IMR-90 (cell line): ENCODE measurements around the gene MEDAG. TPM values are rescaled to one million over a fixed set of nuclear protein-coding genes. Genes with fewer than 3 reads are reported as not detected.

ENCODE experiments used
- ATAC-seq: fragments of 200-7000 bp; cut with Tn5 transposase; 2 replicates; pipeline ENCODE4 v1.9.1; 2020; ENCODE audit warnings: low read depth, mild to moderate bottlenecking, moderate library complexity
- BruUV-seq: library from RNA; stranded (reverse); fragments of 400-500 nt; replicated peaks from 2 replicates; lab custom pipeline; 2021; lab: Mats Ljungman, UMichigan
- CTCF ChIA-PET: fragments of 300-600 bp; formaldehyde crosslinking; extraction: SDS; loops from one replicate; lab custom pipeline; 2021; ENCODE audit warnings: antibody characterized with exemption; lab: Yijun Ruan, JAX
- POLR2A ChIA-PET: fragments of 300-600 bp; sonication (Branson Sonifier 250); formaldehyde crosslinking; loops from one replicate; lab custom pipeline; 2022; ENCODE audit warnings: antibody characterized with exemption; ENCODE audit not compliant: unreplicated experiment; lab: Charles Lee
- DNase-seq: peaks from one replicate; pipeline ENCODE4 v3.0.0; 2013
- H2AFZ ChIP-seq: replicated peaks from 2 replicates; pipeline ENCODE3; 2013; ENCODE audit warnings: low read length, mild to moderate bottlenecking; ENCODE audit not compliant: poor library complexity
- H2AK5ac ChIP-seq: 2 replicates; pipeline ENCODE4 v1.6.1; 2013; ENCODE audit warnings: low read depth, low read length, inconsistent platforms
- H2AK9ac ChIP-seq: replicated peaks from 2 replicates; pipeline ENCODE3; 2013; ENCODE audit warnings: mild to moderate bottlenecking, low read depth, low read length, moderate library complexity; ENCODE audit not compliant: poor library complexity
- H2BK120ac ChIP-seq: 2 replicates; pipeline ENCODE4 v1.6.1; 2013; ENCODE audit warnings: low read depth, low read length, inconsistent platforms
- H2BK15ac ChIP-seq: 3 replicates; pipeline ENCODE4 v1.6.1; 2013; ENCODE audit warnings: low read depth, low read length, inconsistent platforms
- H2BK20ac ChIP-seq: 2 replicates; pipeline ENCODE4 v1.6.1; 2013; ENCODE audit warnings: low read depth, mild to moderate bottlenecking, inconsistent platforms, low read length, moderate library complexity
- H2BK5ac ChIP-seq: 2 replicates; pipeline ENCODE4 v1.6.1; 2013; ENCODE audit warnings: mild to moderate bottlenecking, low read depth, low read length, inconsistent platforms; ENCODE audit not compliant: poor library complexity, severe bottlenecking
- H3K14ac ChIP-seq: replicated peaks from 2 replicates; pipeline ENCODE4 v1.6.1; 2013; ENCODE audit warnings: low read depth, low read length, inconsistent platforms
- H3K18ac ChIP-seq: 2 replicates; pipeline ENCODE4 v1.6.1; 2013; ENCODE audit warnings: low read depth, low read length, control low read depth
- H3K23ac ChIP-seq: 2 replicates; pipeline ENCODE4 v1.6.1; 2013; ENCODE audit warnings: low read depth, low read length, inconsistent platforms
- H3K27ac ChIP-seq: 2 replicates; pipeline ENCODE4 v1.5.1; 2013; ENCODE audit warnings: mild to moderate bottlenecking, control low read depth, low read length; ENCODE audit not compliant: insufficient read depth
- H3K27me3 ChIP-seq: 2 replicates; pipeline ENCODE4 v1.6.1; 2013; ENCODE audit warnings: low read length; ENCODE audit not compliant: control insufficient read depth, insufficient read depth
- H3K36me3 ChIP-seq: 2 replicates; pipeline ENCODE4 v1.6.1; 2013; ENCODE audit warnings: low read length, mixed read lengths; ENCODE audit not compliant: control insufficient read depth, insufficient read depth
- H3K4ac ChIP-seq: 2 replicates; pipeline ENCODE4 v1.6.1; 2013; ENCODE audit warnings: low read depth, low read length, inconsistent platforms
- H3K4me1 ChIP-seq: 2 replicates; pipeline ENCODE4 v1.6.1; 2013; ENCODE audit warnings: low read length, mixed read lengths; ENCODE audit not compliant: control insufficient read depth, insufficient read depth
- H3K4me2 ChIP-seq: 2 replicates; pipeline ENCODE4 v1.6.1; 2013; ENCODE audit warnings: low read depth, mild to moderate bottlenecking, control low read depth, low read length, moderate library complexity
- H3K4me3 ChIP-seq: 2 replicates; pipeline ENCODE4 v1.5.1; 2013; ENCODE audit warnings: low read depth, mild to moderate bottlenecking, control low read depth, low read length, moderate library complexity; ENCODE audit not compliant: insufficient read depth
- H3K56ac ChIP-seq: 2 replicates; pipeline ENCODE4 v1.6.1; 2013; ENCODE audit warnings: low read length, inconsistent platforms; ENCODE audit not compliant: insufficient read depth; ENCODE audit errors: extremely low read depth
- H3K79me1 ChIP-seq, 2 experiments: 2 replicates each; pipeline ENCODE4 v1.6.1; 2013; ENCODE audit warnings: low read length in 2 of 2, inconsistent platforms in 1 of 2, low read depth in 1 of 2
- H3K9ac ChIP-seq: 2 replicates; pipeline ENCODE4 v1.6.1; 2013; ENCODE audit warnings: low read depth, low read length, control low read depth
- H3K9me1 ChIP-seq: 2 replicates; pipeline ENCODE4 v1.6.1; 2013; ENCODE audit warnings: low read length, inconsistent platforms; ENCODE audit not compliant: insufficient read depth
- H3K9me3 ChIP-seq: 2 replicates; pipeline ENCODE4 v1.6.1; 2013; ENCODE audit warnings: low read length; ENCODE audit not compliant: control insufficient read depth, insufficient read depth
- H4K20me1 ChIP-seq: 2 replicates; pipeline ENCODE4 v1.6.1; 2013; ENCODE audit warnings: low read length, inconsistent platforms; ENCODE audit not compliant: insufficient read depth
- H4K5ac ChIP-seq: 2 replicates; pipeline ENCODE4 v1.6.1; 2013; ENCODE audit warnings: mild to moderate bottlenecking, low read depth, low read length, control low read depth
- H4K8ac ChIP-seq, 2 experiments: 2 replicates each; pipeline ENCODE4 v1.6.1; 2013; ENCODE audit warnings: low read depth in 2 of 2, low read length in 2 of 2, control low read depth in 1 of 2, inconsistent platforms in 1 of 2
- H4K91ac ChIP-seq: 2 replicates; pipeline ENCODE4 v1.6.1; 2013; ENCODE audit warnings: low read depth, low read length, inconsistent platforms; ENCODE audit not compliant: insufficient read depth
- BHLHE40 ChIP-seq: fragments of 150-350 bp; IDR thresholded peaks from 2 replicates; pipeline ENCODE4 v1.6.1; 2016; ENCODE audit warnings: mild to moderate bottlenecking, low read depth, low read length
- CEBPB ChIP-seq: IDR thresholded peaks from 2 replicates; pipeline ENCODE4 v1.6.1; 2012; ENCODE audit warnings: low read depth, low read length, improper control_type of control experiment
- CHD1 ChIP-seq: IDR thresholded peaks from 2 replicates; pipeline ENCODE4 v1.6.1; 2012; ENCODE audit warnings: low read depth, low read length, improper control_type of control experiment
- FOS ChIP-seq: fragments of 150-350 bp; IDR thresholded peaks from 2 replicates; pipeline ENCODE4 v1.6.1; 2016; ENCODE audit warnings: low read depth, low read length
- MAFK ChIP-seq: IDR thresholded peaks from 2 replicates; pipeline ENCODE4 v1.6.1; 2012; ENCODE audit warnings: low read depth, low read length, improper control_type of control experiment
- MAZ ChIP-seq: IDR thresholded peaks from 2 replicates; pipeline ENCODE4 v1.6.1; 2012; ENCODE audit warnings: low read depth, mild to moderate bottlenecking, low read length, improper control_type of control experiment, moderate library complexity, borderline replicate concordance
- MXI1 ChIP-seq: IDR thresholded peaks from 2 replicates; pipeline ENCODE4 v1.6.1; 2012; ENCODE audit warnings: low read depth, mild to moderate bottlenecking, low read length, moderate library complexity, borderline replicate concordance
- NFE2L2 ChIP-seq: fragments of 150-350 bp; IDR thresholded peaks from 2 replicates; pipeline ENCODE4 v1.6.1; 2016; ENCODE audit warnings: low read depth, mild to moderate bottlenecking, low read length
- POLR2A ChIP-seq: IDR thresholded peaks from 2 replicates; pipeline ENCODE4 v1.6.1; 2012; ENCODE audit warnings: mild to moderate bottlenecking, low read depth, low read length
- RAD21 ChIP-seq: IDR thresholded peaks from 2 replicates; pipeline ENCODE4 v1.6.1; 2012; ENCODE audit warnings: low read length, improper control_type of control experiment
- RCOR1 ChIP-seq: IDR thresholded peaks from 2 replicates; pipeline ENCODE4 v1.6.1; 2012; ENCODE audit warnings: mild to moderate bottlenecking, low read length, improper control_type of control experiment; ENCODE audit not compliant: insufficient replicate concordance
- RFX5 ChIP-seq: IDR thresholded peaks from 2 replicates; pipeline ENCODE4 v1.8.0; 2012; ENCODE audit warnings: low read depth, mild to moderate bottlenecking, low read length, moderate library complexity
- WGBS, 2 experiments: methylation state at CpG; one replicate each; pipeline versions ENCODE4 v1.1.5 to v1.1.7; 2013; ENCODE audit warnings: missing lambda C conversion rate in 2 of 2; ENCODE audit not compliant: insufficient read length in 1 of 2; ENCODE audit errors: extremely low coverage in 2 of 2; 5-methylcytosine and 5-hydroxymethylcytosine counted together
- dilution Hi-C: fragments of 300-500 bp; cut with HindIII; formaldehyde crosslinking; loops from one replicate; pipeline ENCODE4 v1.14.3; 2018; ENCODE audit warnings: low sequenced_read_pairs; ENCODE audit not compliant: unreplicated experiment
- in situ Hi-C: fragments of 300-500 bp; cut with MboI; formaldehyde crosslinking; loops from 3 replicates; pipeline ENCODE4 v1.14.3; 2019; ENCODE audit warnings: low sequenced_read_pairs, inconsistent platforms, mixed read lengths
- intact Hi-C: fragments of 100-400 bp; cut with micrococcal nuclease; formaldehyde crosslinking; loops from 2 replicates; pipeline ENCODE4 v1.10.0; 2022
- polyA plus RNA-seq, 3 experiments: library from polyadenylated mRNA; depleted of rRNA; stranded (reverse); fragments of >200 nt; gene quantifications; 2 replicates each; pipeline ENCODE4 v1.2.3, GENCODE V29; 2012; ENCODE audit warnings: low replicate concordance in 1 of 3
- total RNA-seq: library from RNA; depleted of rRNA; stranded (reverse); fragments of >200 nt; gene quantifications from 2 replicates; pipeline ENCODE4 v1.2.3, GENCODE V29; 2012
- TF ChIP-seq, protein P1 (sequence below): fragments of 150-350 bp; IDR thresholded peaks from 2 replicates; pipeline ENCODE4 v1.6.1; 2016; ENCODE audit warnings: low read depth, mild to moderate bottlenecking, low read length, moderate library complexity, borderline replicate concordance
- TF ChIP-seq, protein P2 (sequence below): fragments of 150-350 bp; IDR thresholded peaks from 2 replicates; pipeline ENCODE4 v1.6.1; 2017; ENCODE audit warnings: mild to moderate bottlenecking, antibody characterized with exemption, low read length, low read depth
- TF ChIP-seq, protein P3 (sequence below): conservative IDR thresholded peaks from 2 replicates; pipeline ENCODE4 v1.5.1; 2012; ENCODE audit warnings: mild to moderate bottlenecking, low read depth, low read length, improper control_type of control experiment

The MEDAG gene
- total and polyA plus RNA-seq, 2 of the 4 experiments (the other 2 are of a cell fraction) = 0.32 to 0.36 TPM

DNA sequence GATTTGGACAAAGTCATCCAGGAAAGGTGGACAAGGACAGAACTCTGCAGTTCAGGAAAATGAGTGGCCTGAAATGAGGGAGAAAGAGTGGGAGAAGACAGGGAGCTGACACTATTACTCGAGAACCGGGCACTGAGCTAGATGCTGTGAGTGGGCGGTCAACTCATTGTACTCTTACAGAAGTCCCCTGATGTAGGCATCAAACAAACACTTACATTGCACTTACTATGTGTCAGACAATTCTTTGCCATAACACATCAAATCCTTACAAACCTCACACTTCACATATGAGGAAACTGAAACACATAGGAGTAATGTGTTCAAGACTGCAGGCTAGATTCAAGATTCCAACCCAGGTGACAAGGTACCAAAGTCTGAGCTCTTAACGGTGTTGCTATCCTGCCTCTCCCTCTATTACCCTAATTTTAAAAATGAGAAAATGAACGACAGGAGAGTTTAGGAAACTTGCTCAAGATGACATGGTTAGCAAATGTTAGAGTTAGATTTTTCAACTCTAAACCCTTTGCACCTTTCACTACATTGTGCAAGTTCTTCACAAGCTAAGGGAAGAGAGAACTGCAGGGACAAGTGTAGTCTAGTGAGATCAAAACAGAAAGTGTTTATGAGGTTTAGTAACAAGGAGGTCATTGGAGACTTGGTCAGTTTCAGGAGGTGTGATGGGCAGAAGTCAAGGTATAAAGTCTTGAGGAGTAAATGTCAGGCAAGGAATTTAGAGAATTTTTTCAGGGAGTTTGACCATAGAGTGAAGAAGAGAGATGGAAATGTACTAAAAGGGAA lies 4.9 kb upstream of the MEDAG start:
- Histone ChIP-seq H3K4me1 (peaks cover 23% of the 10 kb centered on the region), H3K4me3 (no peak overlapping the region)
- POLR2A ChIA-PET = no interaction called here
- TF ChIP-seq MAFK (no peak), CEBPB (no peak), RFX5 (no peak), MAZ (no peak), FOS (no peak), NFE2L2 (no peak), CHD1 (no peak), BHLHE40 (no peak), RAD21 (no peak), MXI1 (no peak), RCOR1 (no peak), POLR2A (no peak)
- TF ChIP-seq, protein P1, sequence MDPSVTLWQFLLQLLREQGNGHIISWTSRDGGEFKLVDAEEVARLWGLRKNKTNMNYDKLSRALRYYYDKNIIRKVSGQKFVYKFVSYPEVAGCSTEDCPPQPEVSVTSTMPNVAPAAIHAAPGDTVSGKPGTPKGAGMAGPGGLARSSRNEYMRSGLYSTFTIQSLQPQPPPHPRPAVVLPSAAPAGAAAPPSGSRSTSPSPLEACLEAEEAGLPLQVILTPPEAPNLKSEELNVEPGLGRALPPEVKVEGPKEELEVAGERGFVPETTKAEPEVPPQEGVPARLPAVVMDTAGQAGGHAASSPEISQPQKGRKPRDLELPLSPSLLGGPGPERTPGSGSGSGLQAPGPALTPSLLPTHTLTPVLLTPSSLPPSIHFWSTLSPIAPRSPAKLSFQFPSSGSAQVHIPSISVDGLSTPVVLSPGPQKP = no peak
- TF ChIP-seq, protein P2, sequence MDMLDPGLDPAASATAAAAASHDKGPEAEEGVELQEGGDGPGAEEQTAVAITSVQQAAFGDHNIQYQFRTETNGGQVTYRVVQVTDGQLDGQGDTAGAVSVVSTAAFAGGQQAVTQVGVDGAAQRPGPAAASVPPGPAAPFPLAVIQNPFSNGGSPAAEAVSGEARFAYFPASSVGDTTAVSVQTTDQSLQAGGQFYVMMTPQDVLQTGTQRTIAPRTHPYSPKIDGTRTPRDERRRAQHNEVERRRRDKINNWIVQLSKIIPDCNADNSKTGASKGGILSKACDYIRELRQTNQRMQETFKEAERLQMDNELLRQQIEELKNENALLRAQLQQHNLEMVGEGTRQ = no peak
- TF ChIP-seq, protein P3, sequence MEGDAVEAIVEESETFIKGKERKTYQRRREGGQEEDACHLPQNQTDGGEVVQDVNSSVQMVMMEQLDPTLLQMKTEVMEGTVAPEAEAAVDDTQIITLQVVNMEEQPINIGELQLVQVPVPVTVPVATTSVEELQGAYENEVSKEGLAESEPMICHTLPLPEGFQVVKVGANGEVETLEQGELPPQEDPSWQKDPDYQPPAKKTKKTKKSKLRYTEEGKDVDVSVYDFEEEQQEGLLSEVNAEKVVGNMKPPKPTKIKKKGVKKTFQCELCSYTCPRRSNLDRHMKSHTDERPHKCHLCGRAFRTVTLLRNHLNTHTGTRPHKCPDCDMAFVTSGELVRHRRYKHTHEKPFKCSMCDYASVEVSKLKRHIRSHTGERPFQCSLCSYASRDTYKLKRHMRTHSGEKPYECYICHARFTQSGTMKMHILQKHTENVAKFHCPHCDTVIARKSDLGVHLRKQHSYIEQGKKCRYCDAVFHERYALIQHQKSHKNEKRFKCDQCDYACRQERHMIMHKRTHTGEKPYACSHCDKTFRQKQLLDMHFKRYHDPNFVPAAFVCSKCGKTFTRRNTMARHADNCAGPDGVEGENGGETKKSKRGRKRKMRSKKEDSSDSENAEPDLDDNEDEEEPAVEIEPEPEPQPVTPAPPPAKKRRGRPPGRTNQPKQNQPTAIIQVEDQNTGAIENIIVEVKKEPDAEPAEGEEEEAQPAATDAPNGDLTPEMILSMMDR = no peak

More for the DNA sequence above, 4.9 kb upstream of the MEDAG start:
- ATAC-seq (no peak), DNase-seq (no peak)
- no peak overlapping the region for H3K14ac ChIP-seq
- WGBS, 2 experiments = no CpG with 5 or more reads among the region's 5 CpGs
- no peak overlapping the region for H2BK5ac ChIP-seq
- peak overlapping the region in 1 of 2 experiments; percentile 3; a peak in 1 of 4 replicates for H4K8ac ChIP-seq
- peaks cover 0 to 4% of the 10 kb centered on the region in 2 experiments; a peak in 1 of 4 replicates for H3K79me1 ChIP-seq
- H2BK20ac ChIP-seq = peak overlapping the region; percentile 20; the same call in 1 of the 2 replicates
- intact Hi-C loops = no loop called here
- H3K56ac ChIP-seq = no peak overlapping the region
- H2BK15ac ChIP-seq = peak overlapping the region; percentile 96; the same call in 2 of the 3 replicates
- dilution Hi-C loops = no loop called here
- no peak overlapping the region for H3K4me2 ChIP-seq
- H3K18ac ChIP-seq = peak overlapping the region; percentile 49
- H3K4ac ChIP-seq = peak overlapping the region; percentile 88
- CTCF ChIA-PET = no interaction called here
- H3K27me3 ChIP-seq = no peaks in the 10 kb centered on the region; the same call in 1 of the 2 replicates
- peak overlapping the region; percentile 74; the same call in 1 of the 2 replicates for H2AK5ac ChIP-seq
- H2BK120ac ChIP-seq = peak overlapping the region; percentile 39; the same call in 1 of the 2 replicates
- H3K36me3 ChIP-seq = no peaks in the 10 kb centered on the region
- no peak overlapping the region for H3K27ac ChIP-seq
- no peak overlapping the region for H2AK9ac ChIP-seq
- H3K9me1 ChIP-seq = peaks cover 18% of the 10 kb centered on the region
- no TSS peak for BruUV-seq
- in situ Hi-C loops = no loop called here
- H2AFZ ChIP-seq = peak overlapping the region; percentile 9
- no peak overlapping the region for H4K5ac ChIP-seq
- H4K91ac ChIP-seq = peak overlapping the region; percentile 1; the same call in 1 of the 2 replicates
- H3K9me3 ChIP-seq = no peaks in the 10 kb centered on the region
- no peak overlapping the region for H3K9ac ChIP-seq
- H4K20me1 ChIP-seq = no peaks in the 10 kb centered on the region
- H3K23ac ChIP-seq = no peak overlapping the region
